Testis (tissue), 3 donors: Measurements from ENCODE around the gene SPCS3. TPM values are rescaled to one million over a fixed set of nuclear protein-coding genes. Genes with fewer than 3 reads are reported as not detected.

ENCODE experiments used
- DNase-seq: peaks from one replicate; pipeline ENCODE4 v3.0.0-alpha.2; 2019
- H3K27ac ChIP-seq, 2 donors: fragments of 200-600 bp; sonication (generic); one replicate each; pipeline ENCODE4 v1.5.1; 2019
- H3K27me3 ChIP-seq: fragments of 200-600 bp; sonication (generic); one replicate; pipeline ENCODE4 v1.5.1; 2019
- H3K36me3 ChIP-seq: fragments of 200-600 bp; sonication (generic); one replicate; pipeline ENCODE4 v1.5.1; 2017; ENCODE audit warnings: low read depth; ENCODE audit errors: missing control alignments
- H3K4me1 ChIP-seq: fragments of 200-600 bp; sonication (generic); one replicate; pipeline ENCODE4 v1.5.1; 2019
- H3K4me3 ChIP-seq, 2 donors: fragments of 200-600 bp; sonication (generic); one replicate each; pipeline ENCODE4 v1.5.1; 2017 to 2019
- H3K9me3 ChIP-seq: fragments of 200-600 bp; sonication (generic); one replicate; pipeline ENCODE4 v1.5.1; 2017
- CTCF ChIP-seq, 3 experiments: fragments of 450-650 bp in 2 of 3; fragments of 200-600 bp in 1 of 3; sonication (generic) in 1 of 3; IDR thresholded peaks; one replicate each; pipeline ENCODE4 v1.5.1; 2016 to 2019; ENCODE audit warnings: antibody characterized with exemption in 3 of 3, mild to moderate bottlenecking in 2 of 3, moderate library complexity in 1 of 3
- POLR2A ChIP-seq: fragments of 450-650 bp; IDR thresholded peaks from one replicate; pipeline ENCODE4 v1.6.1; 2017; ENCODE audit warnings: antibody characterized with exemption, mild to moderate bottlenecking, moderate library complexity
- WGBS, 2 donors: methylation state at CpG; one replicate each; pipeline ENCODE4 v1.1.5; 2018; 5-methylcytosine and 5-hydroxymethylcytosine counted together
- intact Hi-C: fragments of 100-400 bp; cut with DNase I; formaldehyde crosslinking; loops from one replicate; pipeline ENCODE4 v1.15.1; 2023; ENCODE audit warnings: low total_unique reads
- polyA plus RNA-seq: library from polyadenylated mRNA; stranded (reverse); fragments of 350-450 nt; fragmentation: Illumina TruSeq; extraction: RNeasy Lipid Tissue Mini Kit (QIAGEN cat#74804); gene quantifications from one replicate; pipeline ENCODE4 v1.2.3, GENCODE V29; 2014; ENCODE audit warnings: low read depth, low replicate concordance; ENCODE audit not compliant: insufficient read depth
- total RNA-seq, 2 donors: library from RNA; depleted of rRNA; stranded (reverse); fragments of >200 nt; gene quantifications; one replicate each; pipeline ENCODE4 v1.2.3, GENCODE V29; 2016

SPCS3 gene
- total and polyA plus RNA-seq, 3 donors from 2014 or later, result 26.6 to 30.2 (median 29.2) TPM

GRCh38 chr4:176354884-176355283 lies 35.1 kb downstream of the SPCS3 start:
- Histone ChIP-seq H3K27ac (no peak overlapping the region), H3K27me3 (no peaks in the 10 kb centered on the region), H3K4me3 (no peak overlapping the region), H3K9me3 (no peaks in the 10 kb centered on the region), H3K4me1 (no peaks in the 10 kb centered on the region), H3K36me3 (no peaks in the 10 kb centered on the region)
- intact Hi-C loops, result no loop called here
- WGBS, 2 donors, result 66 to 70% methylated on average over 1 of the region's 1 CpG
- no peak for TF ChIP-seq CTCF (IDR thresholded peaks at IDR 0.05)
- TF ChIP-seq POLR2A, result no peak
- no peak for DNase-seq

GRCh38 chr4:176357359-176358082 lies 37.8 kb downstream of the SPCS3 start:
- Histone ChIP-seq H3K9me3 (no peaks in the 10 kb centered on the region), H3K4me3 (no peak overlapping the region), H3K36me3 (no peaks in the 10 kb centered on the region), H3K4me1 (no peaks in the 10 kb centered on the region), H3K27me3 (no peaks in the 10 kb centered on the region), H3K27ac (no peak overlapping the region)
- no peak for TF ChIP-seq POLR2A
- no peak for TF ChIP-seq CTCF (IDR thresholded peaks at IDR 0.05)
- no peak for DNase-seq
- intact Hi-C loops, result no loop called here
- 56 to 65% methylated on average over 4 of the region's 4 CpGs for WGBS, 2 donors

GRCh38 chr4:176358083-176358469 lies 38.3 kb downstream of the SPCS3 start:
- no peak for DNase-seq
- Histone ChIP-seq H3K4me3 (no peak overlapping the region), H3K36me3 (no peaks in the 10 kb centered on the region), H3K9me3 (no peaks in the 10 kb centered on the region), H3K27me3 (no peaks in the 10 kb centered on the region), H3K4me1 (no peaks in the 10 kb centered on the region), H3K27ac (no peak overlapping the region)
- 93 to 94% methylated on average over 3 of the region's 3 CpGs for WGBS, 2 donors
- TF ChIP-seq CTCF (IDR thresholded peaks at IDR 0.05), result no peak
- no peak for TF ChIP-seq POLR2A
- intact Hi-C loops, result no loop called here

- 66 to 78% methylated on average over 2 of the region's 2 CpGs for WGBS, 2 donors
These were observed 39.8 kb downstream of the SPCS3 start for GRCh38 chr4:176359590-176359989.

More at GRCh38 chr4:176359590-176359989, 39.8 kb downstream of the SPCS3 start:
- no peaks in the 10 kb centered on the region for H3K9me3 ChIP-seq
- intact Hi-C loops, result no loop called here
- H3K4me3 ChIP-seq, result no peak overlapping the region
- no peaks in the 10 kb centered on the region for H3K36me3 ChIP-seq
- H3K27ac ChIP-seq, result no peak overlapping the region
- TF ChIP-seq CTCF (IDR thresholded peaks at IDR 0.05) (no peak), POLR2A (no peak)
- no peaks in the 10 kb centered on the region for H3K27me3 ChIP-seq
- H3K4me1 ChIP-seq, result no peaks in the 10 kb centered on the region
- no peak for DNase-seq
